ENCODE results near the gene NCK1.

DNA sequence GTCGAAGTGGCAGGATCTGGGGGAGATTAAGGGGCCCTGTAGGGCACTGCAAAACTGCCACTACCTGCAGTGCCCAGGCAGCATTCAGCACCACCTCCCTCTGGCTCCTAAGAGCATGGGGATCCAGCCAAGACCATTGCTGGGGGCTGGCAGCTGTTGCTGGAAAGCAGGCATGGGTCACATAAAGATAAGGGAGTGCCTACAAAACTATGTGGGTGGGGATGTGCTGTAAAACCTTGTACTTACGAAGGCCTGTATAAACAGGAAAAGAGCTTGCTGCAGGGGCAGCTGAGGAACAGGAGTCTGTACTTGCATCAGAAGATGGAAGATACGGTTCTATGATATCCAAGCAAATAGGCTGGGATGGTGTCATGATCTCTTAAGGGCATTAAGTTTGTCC is 122.8 kb downstream of the NCK1 start:
- TF ChIP-seq EZH2 (IDR thresholded peaks at IDR 0.05) = no peak
- no peak for TF ChIP-seq POLR2AphosphoS5 (IDR thresholded peaks at IDR 0.05; ENCODE audit: borderline replicate concordance, low read depth, low read length)

Measured in SK-N-MC (cell line).